ENCODE measurements around the gene GNAI3. TPM values are rescaled to one million over a fixed set of nuclear protein-coding genes. Genes with fewer than 3 reads are reported as not detected.

The GNAI3 gene
- total RNA-seq, 1 donor from 2014 or later: 6.7 TPM

DNA sequence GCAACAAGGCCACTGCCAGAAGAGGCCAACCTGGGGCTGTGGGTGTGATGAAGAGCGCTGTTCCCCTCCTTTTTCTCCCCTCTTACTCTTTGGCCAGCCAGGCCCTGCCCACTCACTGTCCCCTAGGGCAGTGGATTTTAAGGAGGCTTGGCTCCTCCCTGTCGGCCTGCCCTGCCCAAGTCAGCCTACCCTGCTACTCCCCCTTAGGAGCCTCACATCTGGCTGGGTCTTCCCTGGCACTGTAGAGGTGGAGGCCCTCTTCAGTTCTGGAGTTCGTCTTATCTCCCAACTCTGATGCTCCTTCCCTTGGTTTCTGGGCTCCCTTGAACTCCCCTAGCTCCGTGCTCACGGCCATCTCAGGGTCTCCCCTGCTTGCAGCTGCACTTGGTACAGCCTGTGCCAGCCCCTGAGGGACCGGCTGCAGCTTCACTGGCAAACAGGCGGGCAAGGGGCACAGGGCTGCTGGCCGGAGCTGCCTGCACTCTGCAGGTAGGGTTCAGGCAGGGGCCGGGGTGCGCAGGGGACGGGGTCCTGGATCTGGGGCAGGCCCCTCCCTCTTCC, 75.3 kb downstream of the GNAI3 start:
- intact Hi-C loops (cut with DNase I): no loop called here
- H3K27ac ChIP-seq: peak overlapping the region; percentile 6
- DNase-seq: no peak

GRCh38 chr1:109624201-109625010, 76.0 kb downstream of the GNAI3 start:
- ATAC-seq: no peak
- Histone ChIP-seq H3K36me3 (peaks cover 34% of the 10 kb centered on the region), H3K27ac (peak overlapping the region; percentile 6), H3K4me1 (peaks cover 46% of the 10 kb centered on the region), H3K9me3 (no peaks in the 10 kb centered on the region), H3K27me3 (ENCODE audit: low read depth) (no peaks in the 10 kb centered on the region), H3K4me3 (no peak overlapping the region)
- TF ChIP-seq, protein P1, sequence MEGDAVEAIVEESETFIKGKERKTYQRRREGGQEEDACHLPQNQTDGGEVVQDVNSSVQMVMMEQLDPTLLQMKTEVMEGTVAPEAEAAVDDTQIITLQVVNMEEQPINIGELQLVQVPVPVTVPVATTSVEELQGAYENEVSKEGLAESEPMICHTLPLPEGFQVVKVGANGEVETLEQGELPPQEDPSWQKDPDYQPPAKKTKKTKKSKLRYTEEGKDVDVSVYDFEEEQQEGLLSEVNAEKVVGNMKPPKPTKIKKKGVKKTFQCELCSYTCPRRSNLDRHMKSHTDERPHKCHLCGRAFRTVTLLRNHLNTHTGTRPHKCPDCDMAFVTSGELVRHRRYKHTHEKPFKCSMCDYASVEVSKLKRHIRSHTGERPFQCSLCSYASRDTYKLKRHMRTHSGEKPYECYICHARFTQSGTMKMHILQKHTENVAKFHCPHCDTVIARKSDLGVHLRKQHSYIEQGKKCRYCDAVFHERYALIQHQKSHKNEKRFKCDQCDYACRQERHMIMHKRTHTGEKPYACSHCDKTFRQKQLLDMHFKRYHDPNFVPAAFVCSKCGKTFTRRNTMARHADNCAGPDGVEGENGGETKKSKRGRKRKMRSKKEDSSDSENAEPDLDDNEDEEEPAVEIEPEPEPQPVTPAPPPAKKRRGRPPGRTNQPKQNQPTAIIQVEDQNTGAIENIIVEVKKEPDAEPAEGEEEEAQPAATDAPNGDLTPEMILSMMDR (IDR thresholded peaks at IDR 0.05): no peak
- no peak for DNase-seq
- intact Hi-C loops (cut with DNase I): no loop called here

More for the DNA sequence above, 75.3 kb downstream of the GNAI3 start:
- H3K27me3 ChIP-seq (ENCODE audit: low read depth): no peaks in the 10 kb centered on the region
- no peaks in the 10 kb centered on the region for H3K9me3 ChIP-seq
- H3K36me3 ChIP-seq: peaks cover 27% of the 10 kb centered on the region
- H3K4me3 ChIP-seq: peak overlapping the region; percentile 6
- no peak for ATAC-seq
- TF ChIP-seq, protein P1 (IDR thresholded peaks at IDR 0.05): no peak
- peaks cover 54% of the 10 kb centered on the region for H3K4me1 ChIP-seq

- Histone ChIP-seq H3K4me3 (no peak overlapping the region), H3K36me3 (peaks cover 38% of the 10 kb centered on the region), H3K4me1 (peaks cover 40% of the 10 kb centered on the region), H3K9me3 (no peaks in the 10 kb centered on the region), H3K27ac (no peak overlapping the region), H3K27me3 (ENCODE audit: low read depth) (no peaks in the 10 kb centered on the region)
- ATAC-seq: no peak
- intact Hi-C loops (cut with DNase I): no loop called here
- no peak for DNase-seq
- TF ChIP-seq, protein P1 (IDR thresholded peaks at IDR 0.05): no peak
Measured at GRCh38 chr1:109625176-109625575, 76.8 kb downstream of the GNAI3 start.

GRCh38 chr1:109625601-109626560, 77.5 kb downstream of the GNAI3 start:
- TF ChIP-seq, protein P1 (IDR thresholded peaks at IDR 0.05): no peak
- Histone ChIP-seq H3K4me3 (no peak overlapping the region), H3K27ac (no peak overlapping the region), H3K4me1 (peaks cover 38% of the 10 kb centered on the region), H3K9me3 (no peaks in the 10 kb centered on the region), H3K36me3 (peaks cover 41% of the 10 kb centered on the region), H3K27me3 (ENCODE audit: low read depth) (no peaks in the 10 kb centered on the region)
- intact Hi-C loops (cut with DNase I): no loop called here
- ATAC-seq: no peak
- DNase-seq: no peak

GRCh38 chr1:109626682-109627408, 78.4 kb downstream of the GNAI3 start:
- TF ChIP-seq, protein P1 (IDR thresholded peaks at IDR 0.05): no peak
- Histone ChIP-seq H3K9me3 (no peaks in the 10 kb centered on the region), H3K27ac (no peak overlapping the region), H3K4me3 (no peak overlapping the region), H3K36me3 (peaks cover 51% of the 10 kb centered on the region), H3K4me1 (peaks cover 29% of the 10 kb centered on the region), H3K27me3 (ENCODE audit: low read depth) (no peaks in the 10 kb centered on the region)
- intact Hi-C loops (cut with DNase I): no loop called here
- ATAC-seq (no peak), DNase-seq (no peak)
